Mononuclear cell (primary cell): Measurements from ENCODE around the gene PHF19. TPM values are rescaled to one million over a fixed set of nuclear protein-coding genes. Genes with fewer than 3 reads are reported as not detected.

Source experiments
- H3K27me3 ChIP-seq: 2 replicates; pipeline ENCODE4 v1.6.0; 2011; ENCODE audit warnings: low read length, control low read depth; ENCODE audit not compliant: insufficient read depth
- H3K4me1 ChIP-seq: 2 replicates; pipeline ENCODE4 v1.5.1; 2011; ENCODE audit warnings: mild to moderate bottlenecking, low read length, control low read depth; ENCODE audit not compliant: insufficient read depth
- H3K4me3 ChIP-seq: 2 replicates; pipeline ENCODE4 v1.5.1; 2011; ENCODE audit warnings: mild to moderate bottlenecking, low read length, moderate library complexity
- H3K9me3 ChIP-seq: 2 replicates; pipeline ENCODE4 v1.5.1; 2011; ENCODE audit warnings: low read depth, mild to moderate bottlenecking, control low read depth, low read length
- total RNA-seq: library from RNA; depleted of rRNA; stranded (reverse); fragments of >200 nt; gene quantifications from one replicate; pipeline ENCODE4 v1.2.3, GENCODE V29; 2012

The PHF19 gene
- total RNA-seq, 1 donor = 31.6 TPM

- Histone ChIP-seq H3K4me3 (no peak overlapping the region), H3K4me1 (peaks cover 54% of the 10 kb centered on the region), H3K27me3 (no peaks in the 10 kb centered on the region), H3K9me3 (no peaks in the 10 kb centered on the region)
Measured at GRCh38 chr9:120845255-120845654, 31.7 kb downstream of the PHF19 start.

- H3K4me3 ChIP-seq = peak within 1 kb of the TSS; percentile 93
- H3K27me3 ChIP-seq = no peaks in the 10 kb centered on the region
- no peaks in the 10 kb centered on the region for H3K9me3 ChIP-seq
- peaks cover 54% of the 10 kb centered on the region for H3K4me1 ChIP-seq
Measured at GRCh38 chr9:120842685-120843485, 34.1 kb downstream of the PHF19 start, which contains the start of gene PSMD5. PSMD5 (minus strand) TSS chr9:120842922; CDS start chr9:120842909, 13 bp downstream.

- H3K9me3 ChIP-seq = no peaks in the 10 kb centered on the region
- H3K4me3 ChIP-seq = peak overlapping the region; percentile 93
- peaks cover 48% of the 10 kb centered on the region for H3K4me1 ChIP-seq
- H3K27me3 ChIP-seq = no peaks in the 10 kb centered on the region
Measured at GRCh38 chr9:120841930-120842684, 34.9 kb downstream of the PHF19 start.

- H3K4me3 ChIP-seq = no peak overlapping the region
- H3K27me3 ChIP-seq = no peaks in the 10 kb centered on the region
- H3K9me3 ChIP-seq = no peaks in the 10 kb centered on the region
- peaks cover 21% of the 10 kb centered on the region for H3K4me1 ChIP-seq
Measured at GRCh38 chr9:120839146-120839545, 37.8 kb downstream of the PHF19 start.

GRCh38 chr9:120837921-120838320 is 39.1 kb downstream of the PHF19 start:
- Histone ChIP-seq H3K4me3 (no peak overlapping the region), H3K27me3 (no peaks in the 10 kb centered on the region), H3K9me3 (no peaks in the 10 kb centered on the region), H3K4me1 (peaks cover 12% of the 10 kb centered on the region)

- Histone ChIP-seq H3K4me1 (no peaks in the 10 kb centered on the region), H3K4me3 (no peak overlapping the region), H3K9me3 (no peaks in the 10 kb centered on the region), H3K27me3 (no peaks in the 10 kb centered on the region)
Measured at GRCh38 chr9:120833325-120833724, 43.7 kb downstream of the PHF19 start.

- H3K4me1 ChIP-seq = no peaks in the 10 kb centered on the region
- no peak overlapping the region for H3K4me3 ChIP-seq
- H3K9me3 ChIP-seq = no peaks in the 10 kb centered on the region
- H3K27me3 ChIP-seq = no peaks in the 10 kb centered on the region
Measured at GRCh38 chr9:120832807-120833206, 44.2 kb downstream of the PHF19 start.

GRCh38 chr9:120830865-120831264 is 46.1 kb downstream of the PHF19 start:
- H3K27me3 ChIP-seq = no peaks in the 10 kb centered on the region
- H3K4me3 ChIP-seq = no peak overlapping the region
- H3K9me3 ChIP-seq = no peaks in the 10 kb centered on the region
- H3K4me1 ChIP-seq = no peaks in the 10 kb centered on the region

GRCh38 chr9:120830151-120830550 is 46.8 kb downstream of the PHF19 start:
- Histone ChIP-seq H3K4me3 (no peak overlapping the region), H3K4me1 (no peaks in the 10 kb centered on the region), H3K27me3 (no peaks in the 10 kb centered on the region), H3K9me3 (no peaks in the 10 kb centered on the region)

- Histone ChIP-seq H3K4me3 (no peak overlapping the region), H3K4me1 (no peaks in the 10 kb centered on the region), H3K9me3 (no peaks in the 10 kb centered on the region), H3K27me3 (no peaks in the 10 kb centered on the region)
Measured at GRCh38 chr9:120829650-120830049, 47.3 kb downstream of the PHF19 start.

- Histone ChIP-seq H3K4me1 (no peaks in the 10 kb centered on the region), H3K4me3 (no peak overlapping the region), H3K27me3 (no peaks in the 10 kb centered on the region), H3K9me3 (no peaks in the 10 kb centered on the region)
Measured at GRCh38 chr9:120820095-120820494, 56.9 kb downstream of the PHF19 start.

- Histone ChIP-seq H3K9me3 (no peaks in the 10 kb centered on the region), H3K4me3 (no peak overlapping the region), H3K27me3 (no peaks in the 10 kb centered on the region), H3K4me1 (no peaks in the 10 kb centered on the region)
Measured at GRCh38 chr9:120818595-120818994, 58.4 kb downstream of the PHF19 start.

GRCh38 chr9:120815075-120815474 is 61.9 kb downstream of the PHF19 start:
- Histone ChIP-seq H3K27me3 (no peaks in the 10 kb centered on the region), H3K4me3 (no peak overlapping the region), H3K9me3 (no peaks in the 10 kb centered on the region), H3K4me1 (no peaks in the 10 kb centered on the region)

GRCh38 chr9:120808931-120809330 is 68.1 kb downstream of the PHF19 start:
- peaks cover 20% of the 10 kb centered on the region for H3K9me3 ChIP-seq
- H3K4me1 ChIP-seq = no peaks in the 10 kb centered on the region
- no peak overlapping the region for H3K4me3 ChIP-seq
- no peaks in the 10 kb centered on the region for H3K27me3 ChIP-seq

GRCh38 chr9:120807607-120808379 is 69.2 kb downstream of the PHF19 start:
- Histone ChIP-seq H3K4me3 (no peak overlapping the region), H3K9me3 (peaks cover 20% of the 10 kb centered on the region), H3K4me1 (no peaks in the 10 kb centered on the region)

More at GRCh38 chr9:120807607-120808379, 69.2 kb downstream of the PHF19 start:
- H3K27me3 ChIP-seq = no peaks in the 10 kb centered on the region
